GM18867 (cell line): ENCODE results near the gene DNAH11.
"Not testable (repeated sequence)": the region's sequence is repeated elsewhere in the genome, so short reads cannot be mapped to it uniquely, and the experiment has no call there.

Source experiments
- ATAC-seq: cut with Tn5 transposase; IDR thresholded peaks from one replicate; pipeline ENCODE4 v1.9.1; 2021; ENCODE audit warnings: mild to moderate bottlenecking, moderate library complexity; ENCODE audit not compliant: unreplicated experiment

DNAH11 gene

GRCh38 chr7:21867816-21868575, 325.2 kb downstream of the DNAH11 start:
- no peak for ATAC-seq

- ATAC-seq: no peak
Measured at GRCh38 chr7:21868576-21868850, 325.7 kb downstream of the DNAH11 start.

- no peak for ATAC-seq
Measured at GRCh38 chr7:21869785-21870402, 327.1 kb downstream of the DNAH11 start.

GRCh38 chr7:21883069-21883468, 340.2 kb downstream of the DNAH11 start:
- ATAC-seq: no peak

GRCh38 chr7:21883501-21883900, 340.7 kb downstream of the DNAH11 start:
- ATAC-seq: not testable (repeated sequence)

- no peak for ATAC-seq
Measured at GRCh38 chr7:21884496-21884895, 341.7 kb downstream of the DNAH11 start.

- ATAC-seq: no peak
Measured at GRCh38 chr7:21886396-21886795, 343.6 kb downstream of the DNAH11 start.

- ATAC-seq: no peak
Measured at GRCh38 chr7:21887353-21887752, 344.5 kb downstream of the DNAH11 start.

GRCh38 chr7:21887779-21888178, 344.9 kb downstream of the DNAH11 start:
- ATAC-seq: no peak

- ATAC-seq: no peak
Measured at GRCh38 chr7:21891291-21891690, 348.5 kb downstream of the DNAH11 start.

GRCh38 chr7:21893401-21893800, 350.6 kb downstream of the DNAH11 start:
- no peak for ATAC-seq

- ATAC-seq: peak; percentile 93
Measured at GRCh38 chr7:21898265-21898930, 355.6 kb downstream of the DNAH11 start.

GRCh38 chr7:21902240-21902639, 359.4 kb downstream of the DNAH11 start:
- no peak for ATAC-seq

GRCh38 chr7:21903020-21903786, 360.4 kb downstream of the DNAH11 start:
- ATAC-seq: no peak

- no peak for ATAC-seq
Measured at GRCh38 chr7:21908746-21909145, 365.9 kb downstream of the DNAH11 start.

- no peak for ATAC-seq
Measured at GRCh38 chr7:21910253-21910652, 367.4 kb downstream of the DNAH11 start.

GRCh38 chr7:21911341-21911875, 368.6 kb downstream of the DNAH11 start:
- ATAC-seq: no peak

- no peak for ATAC-seq
Measured at GRCh38 chr7:21912305-21912704, 369.5 kb downstream of the DNAH11 start.

GRCh38 chr7:21912931-21913780, 370.3 kb downstream of the DNAH11 start:
- no peak for ATAC-seq

GRCh38 chr7:21914671-21915070, 371.8 kb downstream of the DNAH11 start:
- no peak for ATAC-seq
